Stimulated activated CD8-positive, alpha-beta memory T cell treated with anti-CD3 and anti-CD28 coated beads, Interleukin-2, amount 100 ng/mL, for 1 hour (primary cell): Measurements from ENCODE around the gene ALPK3.

ENCODE experiments used
- DNase-seq, 2 donors: peaks; one replicate each; pipeline ENCODE4 v3.0.0-alpha.2; 2020; ENCODE audit warnings: low read depth in 2 of 2

Gene ALPK3

GRCh38 chr15:84799511-84800187 lies 17.5 kb upstream of the ALPK3 start:
- DNase-seq: no peak

GRCh38 chr15:84800365-84800806 lies 16.8 kb upstream of the ALPK3 start:
- no peak for DNase-seq

GRCh38 chr15:84804005-84804900 lies 12.9 kb upstream of the ALPK3 start:
- no peak for DNase-seq

- DNase-seq: no peak
These were observed 11.9 kb upstream of the ALPK3 start for GRCh38 chr15:84805221-84805620.

- DNase-seq: no peak
These were observed 9.9 kb upstream of the ALPK3 start for GRCh38 chr15:84807228-84807627.

- DNase-seq: no peak
These were observed 6.9 kb upstream of the ALPK3 start for GRCh38 chr15:84810073-84810840.

- DNase-seq: no peak
These were observed 6.0 kb upstream of the ALPK3 start for GRCh38 chr15:84811151-84811550.

GRCh38 chr15:84811828-84812227 lies 5.3 kb upstream of the ALPK3 start:
- no peak for DNase-seq

- no peak for DNase-seq
These were observed 4.3 kb upstream of the ALPK3 start for GRCh38 chr15:84812842-84813241.

GRCh38 chr15:84813435-84813834 lies 3.7 kb upstream of the ALPK3 start:
- no peak for DNase-seq

GRCh38 chr15:84813931-84814330 lies 3.2 kb upstream of the ALPK3 start:
- no peak for DNase-seq

- DNase-seq: no peak
These were observed 2.2 kb upstream of the ALPK3 start for GRCh38 chr15:84814916-84815315.

- no peak for DNase-seq
These were observed 418 bp downstream of the ALPK3 start for GRCh38 chr15:84817466-84818081.

GRCh38 chr15:84818261-84819131 lies 1.3 kb downstream of the ALPK3 start:
- DNase-seq: no peak

GRCh38 chr15:84819291-84819768 lies 2.2 kb downstream of the ALPK3 start:
- no peak for DNase-seq

- no peak for DNase-seq
These were observed 2.6 kb downstream of the ALPK3 start for GRCh38 chr15:84819791-84820190.

GRCh38 chr15:84821501-84822021 lies 4.4 kb downstream of the ALPK3 start:
- DNase-seq: no peak

GRCh38 chr15:84822653-84823281 lies 5.6 kb downstream of the ALPK3 start:
- DNase-seq: no peak

GRCh38 chr15:84823282-84823878 lies 6.2 kb downstream of the ALPK3 start:
- no peak for DNase-seq
